ENCODE results near the gene EXD1. TPM values are rescaled to one million over a fixed set of nuclear protein-coding genes. Genes with fewer than 3 reads are reported as not detected.

Gene EXD1
- total RNA-seq, 1 donor from 2014 or later, result not detected

DNA sequence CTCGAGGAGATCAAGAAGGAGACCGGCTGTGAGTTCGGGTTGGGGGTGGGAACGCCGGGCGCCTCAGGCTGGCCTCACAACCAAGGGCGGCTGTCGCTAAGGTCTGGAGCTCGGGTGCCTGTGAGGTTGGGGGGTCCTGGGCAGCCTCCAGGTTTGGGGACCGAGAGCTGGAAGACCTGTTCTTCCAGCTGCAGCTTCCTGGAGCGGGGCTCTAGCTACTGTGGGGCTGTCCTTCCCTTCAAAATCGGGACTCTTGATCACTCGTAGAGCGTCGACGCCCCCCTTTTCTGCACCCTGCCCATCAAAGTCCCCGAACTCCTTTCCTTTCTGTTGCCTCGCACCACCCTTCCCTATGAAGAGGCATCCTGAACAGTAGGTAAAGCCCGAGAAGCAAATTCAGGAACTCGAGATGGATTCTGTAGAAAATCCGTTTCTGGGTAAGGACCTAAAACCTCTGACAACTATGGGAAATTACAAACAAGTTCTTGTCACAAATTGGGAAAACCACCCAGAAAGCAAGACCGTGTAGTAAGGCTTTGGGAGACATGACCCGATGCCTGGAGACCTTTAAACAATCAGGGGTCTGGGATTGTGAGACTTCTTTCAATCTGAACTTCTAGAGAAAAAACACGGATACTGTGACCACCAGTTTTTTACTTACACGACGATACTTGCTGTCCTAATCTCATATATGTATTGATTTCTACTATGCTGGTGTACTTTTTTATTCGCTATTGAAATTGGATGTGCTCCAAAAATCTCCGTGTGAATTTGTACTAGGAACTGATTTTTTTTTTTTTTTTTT is 1.1 kb upstream of the EXD1 start:
- Histone ChIP-seq H3K4me1 (peaks cover 23% of the 10 kb centered on the region), H3K27me3 (no peaks in the 10 kb centered on the region), H3K4me3 (peak overlapping the region; percentile 86 to 94), H3K36me3 (no peaks in the 10 kb centered on the region), H3K27ac (peak overlapping the region; percentile 86), H3K9me3 (no peaks in the 10 kb centered on the region)
- TF ChIP-seq POLR2A (IDR thresholded peaks at IDR 0.05), result no peak
- TF ChIP-seq POLR2AphosphoS5 (IDR thresholded peaks at IDR 0.05; ENCODE audit: insufficient read depth in 1 of 2, low read depth in 1 of 2), result peak in 1 of 2 donors; percentile 7
- TF ChIP-seq, protein P1, sequence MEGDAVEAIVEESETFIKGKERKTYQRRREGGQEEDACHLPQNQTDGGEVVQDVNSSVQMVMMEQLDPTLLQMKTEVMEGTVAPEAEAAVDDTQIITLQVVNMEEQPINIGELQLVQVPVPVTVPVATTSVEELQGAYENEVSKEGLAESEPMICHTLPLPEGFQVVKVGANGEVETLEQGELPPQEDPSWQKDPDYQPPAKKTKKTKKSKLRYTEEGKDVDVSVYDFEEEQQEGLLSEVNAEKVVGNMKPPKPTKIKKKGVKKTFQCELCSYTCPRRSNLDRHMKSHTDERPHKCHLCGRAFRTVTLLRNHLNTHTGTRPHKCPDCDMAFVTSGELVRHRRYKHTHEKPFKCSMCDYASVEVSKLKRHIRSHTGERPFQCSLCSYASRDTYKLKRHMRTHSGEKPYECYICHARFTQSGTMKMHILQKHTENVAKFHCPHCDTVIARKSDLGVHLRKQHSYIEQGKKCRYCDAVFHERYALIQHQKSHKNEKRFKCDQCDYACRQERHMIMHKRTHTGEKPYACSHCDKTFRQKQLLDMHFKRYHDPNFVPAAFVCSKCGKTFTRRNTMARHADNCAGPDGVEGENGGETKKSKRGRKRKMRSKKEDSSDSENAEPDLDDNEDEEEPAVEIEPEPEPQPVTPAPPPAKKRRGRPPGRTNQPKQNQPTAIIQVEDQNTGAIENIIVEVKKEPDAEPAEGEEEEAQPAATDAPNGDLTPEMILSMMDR (IDR thresholded peaks at IDR 0.05), result no peak
- intact Hi-C loops (cut with DNase I), result no loop called here
- DNase-seq (ENCODE audit: extremely low spot score in 2 of 2), result no peak

DNA sequence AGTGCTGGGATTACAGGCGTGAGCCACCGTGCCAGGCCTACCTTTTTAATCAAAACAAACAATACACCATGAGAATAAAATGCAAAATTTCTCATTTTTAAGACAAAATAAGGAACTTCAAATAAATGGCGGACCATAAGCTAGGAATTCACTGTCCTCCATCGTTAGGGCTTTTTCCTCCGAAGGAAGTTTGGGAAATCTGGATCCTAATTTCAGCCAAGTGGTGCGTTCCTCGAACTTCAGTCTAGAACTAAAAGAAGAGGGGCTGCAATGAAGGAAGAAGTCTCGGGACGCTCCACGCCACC is 260 bp downstream of the EXD1 start:
- Histone ChIP-seq H3K4me1 (peaks cover 23% of the 10 kb centered on the region), H3K36me3 (no peaks in the 10 kb centered on the region), H3K27ac (peak overlapping the region; percentile 86), H3K9me3 (no peaks in the 10 kb centered on the region), H3K27me3 (no peaks in the 10 kb centered on the region), H3K4me3 (peak overlapping the region; percentile 86 to 94)
- no peak for DNase-seq (ENCODE audit: extremely low spot score in 2 of 2)
- TF ChIP-seq POLR2AphosphoS5 (IDR thresholded peaks at IDR 0.05; ENCODE audit: insufficient read depth in 1 of 2, low read depth in 1 of 2), result no peak
- TF ChIP-seq, protein P1 (IDR thresholded peaks at IDR 0.05), result no peak
- no peak for TF ChIP-seq POLR2A (IDR thresholded peaks at IDR 0.05)
- intact Hi-C loops (cut with DNase I), result no loop called here

DNA sequence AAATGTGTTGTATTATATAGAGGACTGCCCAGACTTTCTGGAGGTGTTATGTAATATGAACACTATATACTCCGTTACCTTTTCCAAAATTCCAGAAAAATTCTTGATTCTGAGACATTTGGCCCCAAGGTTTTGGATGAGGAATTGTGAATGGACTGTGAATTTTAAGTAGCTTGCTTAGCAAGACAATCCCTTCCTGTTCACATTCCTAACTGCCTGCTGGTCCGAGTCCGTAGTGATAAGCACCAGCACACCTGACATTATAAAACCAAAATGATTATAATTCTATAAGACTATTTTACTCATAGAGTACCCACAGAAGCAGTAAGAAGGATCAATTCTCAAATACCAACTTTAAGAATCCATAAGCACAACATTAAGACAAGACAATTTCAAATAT is 11.2 kb downstream of the EXD1 start:
- intact Hi-C loops (cut with DNase I), result no loop called here
- TF ChIP-seq, protein P1 (IDR thresholded peaks at IDR 0.05), result no peak
- TF ChIP-seq POLR2A (IDR thresholded peaks at IDR 0.05) (no peak), POLR2AphosphoS5 (IDR thresholded peaks at IDR 0.05; ENCODE audit: insufficient read depth in 1 of 2, low read depth in 1 of 2) (no peak)

GRCh38 chr15:41218851-41219250 is 11.7 kb downstream of the EXD1 start:
- intact Hi-C loops (cut with DNase I), result no loop called here
- DNase-seq (ENCODE audit: extremely low spot score in 2 of 2), result no peak
- H3K27ac ChIP-seq, result no peak overlapping the region
- H3K9me3 ChIP-seq, result no peaks in the 10 kb centered on the region
- H3K27me3 ChIP-seq, result no peaks in the 10 kb centered on the region
- H3K4me3 ChIP-seq, result no peak overlapping the region
- TF ChIP-seq, protein P1 (IDR thresholded peaks at IDR 0.05), result no peak
- TF ChIP-seq POLR2AphosphoS5 (IDR thresholded peaks at IDR 0.05; ENCODE audit: insufficient read depth in 1 of 2, low read depth in 1 of 2) (no peak), POLR2A (IDR thresholded peaks at IDR 0.05) (no peak)
- H3K4me1 ChIP-seq, result no peaks in the 10 kb centered on the region
- no peaks in the 10 kb centered on the region for H3K36me3 ChIP-seq

More for the DNA sequence above, 11.2 kb downstream of the EXD1 start:
- Histone ChIP-seq H3K27me3 (no peaks in the 10 kb centered on the region), H3K27ac (no peak overlapping the region), H3K4me3 (no peak overlapping the region), H3K36me3 (no peaks in the 10 kb centered on the region), H3K9me3 (no peaks in the 10 kb centered on the region), H3K4me1 (no peaks in the 10 kb centered on the region)
- DNase-seq (ENCODE audit: extremely low spot score in 2 of 2), result no peak

GRCh38 chr15:41215708-41216107 is 14.8 kb downstream of the EXD1 start:
- intact Hi-C loops (cut with DNase I), result no loop called here
- DNase-seq (ENCODE audit: extremely low spot score in 2 of 2), result no peak
- Histone ChIP-seq H3K27ac (no peak overlapping the region), H3K4me3 (no peak overlapping the region), H3K27me3 (no peaks in the 10 kb centered on the region), H3K9me3 (no peaks in the 10 kb centered on the region), H3K36me3 (no peaks in the 10 kb centered on the region), H3K4me1 (no peaks in the 10 kb centered on the region)
- TF ChIP-seq POLR2AphosphoS5 (IDR thresholded peaks at IDR 0.05; ENCODE audit: insufficient read depth in 1 of 2, low read depth in 1 of 2) (no peak), POLR2A (IDR thresholded peaks at IDR 0.05) (no peak)
- TF ChIP-seq, protein P1 (IDR thresholded peaks at IDR 0.05), result no peak

All from vagina (tissue), 2 donors.